GM19240 (cell line): ENCODE results near the gene ARF1.

ENCODE experiments used
- DNase-seq: peaks from one replicate; pipeline ENCODE4 v3.0.0; 2011; ENCODE audit warnings: low spot score; ENCODE audit not compliant: insufficient read length

ARF1 gene

GRCh38 chr1:228085287-228085951 is 2.9 kb downstream of the ARF1 start:
- no peak for DNase-seq

GRCh38 chr1:228087771-228088251 is 5.3 kb downstream of the ARF1 start:
- no peak for DNase-seq

DNA sequence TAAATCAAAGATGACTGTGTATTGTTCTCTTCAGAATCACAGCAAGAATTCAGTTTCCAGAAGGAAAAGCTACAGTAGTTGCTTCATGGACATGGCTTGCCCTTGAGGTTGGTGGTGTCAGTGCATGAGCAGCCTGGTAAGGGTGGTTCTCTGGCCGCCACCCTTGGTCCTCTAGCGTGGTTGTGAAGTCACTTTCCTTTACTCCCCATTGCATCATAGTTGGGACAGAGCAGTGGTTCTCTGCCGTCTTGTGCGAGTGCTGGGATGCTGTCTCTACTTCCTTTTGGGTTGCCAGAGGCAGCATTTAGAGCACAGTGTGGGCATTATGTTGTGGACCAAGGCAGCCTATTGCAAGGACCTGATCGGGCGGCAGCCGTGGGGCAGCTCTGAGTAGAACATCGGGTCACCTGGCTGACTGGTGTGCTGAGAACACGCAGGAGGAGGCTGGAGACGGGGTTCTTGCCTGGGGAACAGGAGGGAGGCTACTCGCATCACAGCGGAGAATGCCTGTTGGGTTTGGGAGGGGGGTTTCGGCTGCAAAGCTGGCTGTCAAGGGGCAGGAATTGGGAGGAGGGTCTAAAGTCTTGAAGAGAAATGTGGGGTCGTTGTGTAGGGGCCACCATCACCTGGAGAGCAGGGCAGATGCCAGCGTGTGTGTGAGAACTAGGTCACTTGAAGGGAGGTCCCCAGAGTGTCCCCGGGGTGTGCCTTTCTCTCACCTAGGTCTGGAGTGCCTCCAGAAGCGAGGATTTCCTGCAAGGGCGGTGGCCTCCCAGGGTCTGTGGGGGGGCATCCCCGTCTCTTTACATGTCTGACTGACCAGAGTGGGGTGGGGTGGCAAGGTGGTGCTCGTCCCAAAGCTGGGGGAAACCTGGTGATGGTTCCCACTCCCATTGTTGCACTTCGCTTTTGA is 6.3 kb downstream of the ARF1 start:
- no peak for DNase-seq

DNA sequence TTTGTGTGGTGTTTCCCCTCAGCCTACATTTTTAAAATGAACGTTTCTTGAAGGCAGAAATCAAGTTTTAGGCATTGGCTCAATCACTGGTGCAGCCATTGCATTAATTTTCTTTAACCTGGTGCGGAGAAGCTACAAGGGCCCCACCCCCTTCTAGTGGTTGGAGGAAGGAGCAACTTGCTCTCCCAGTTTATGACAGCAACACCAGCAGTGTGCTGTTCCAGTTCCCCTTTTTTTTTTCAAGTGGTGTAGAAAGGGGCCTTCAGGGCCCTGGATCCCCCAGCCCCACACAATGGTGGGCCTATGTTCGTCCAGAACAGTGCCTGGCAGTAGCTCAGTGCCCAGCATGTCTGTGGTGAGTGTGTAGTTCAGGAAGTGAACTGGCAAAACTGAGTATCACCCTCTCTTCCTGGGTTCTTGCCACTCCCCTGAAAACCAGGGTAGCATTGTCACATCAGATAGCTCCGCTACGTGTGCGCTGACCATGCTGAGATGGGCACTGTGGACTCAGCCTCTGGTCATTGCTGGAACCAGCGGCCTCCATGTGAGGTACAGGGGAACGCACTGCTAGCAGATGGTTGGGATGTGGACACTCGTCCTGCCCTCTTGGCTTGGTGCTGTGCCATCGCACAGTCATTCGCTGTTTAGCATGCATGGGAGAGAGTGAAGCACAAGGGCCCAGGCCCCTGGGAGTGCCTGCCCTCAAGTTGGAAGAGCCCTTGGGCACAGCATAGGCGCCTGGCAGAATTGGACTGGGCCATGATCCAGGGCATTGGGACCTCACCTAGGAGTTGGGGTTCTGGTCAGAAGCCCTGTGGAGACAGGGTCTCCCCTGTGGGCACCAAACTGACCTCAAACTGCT is 7.2 kb downstream of the ARF1 start:
- DNase-seq = no peak

DNA sequence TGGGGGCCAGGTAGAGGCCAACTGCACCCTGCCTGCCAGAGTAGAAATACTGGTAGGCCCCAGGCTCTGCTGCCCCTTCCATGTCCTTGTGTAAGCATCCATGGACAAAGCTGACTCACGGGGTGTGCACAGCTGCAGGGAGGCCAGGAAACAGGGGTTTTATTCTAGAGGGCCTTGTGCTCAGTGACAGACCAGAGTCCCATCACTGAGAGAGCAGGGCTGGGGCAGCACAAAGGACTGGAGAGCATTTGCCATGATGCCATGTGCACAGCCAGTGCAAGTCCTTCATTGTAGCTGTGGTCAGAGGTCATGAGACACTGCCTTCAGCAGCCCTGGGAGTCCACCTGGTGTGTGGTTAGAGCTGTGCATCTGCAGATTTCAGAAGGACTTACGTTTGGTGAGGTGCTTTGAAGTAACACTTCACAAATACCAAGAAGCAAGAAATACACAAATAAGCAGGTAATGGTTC is 8.1 kb downstream of the ARF1 start:
- no peak for DNase-seq

GRCh38 chr1:228091084-228091483 is 8.6 kb downstream of the ARF1 start:
- no peak for DNase-seq

GRCh38 chr1:228092342-228093049 is 10.0 kb downstream of the ARF1 start:
- DNase-seq = no peak

DNA sequence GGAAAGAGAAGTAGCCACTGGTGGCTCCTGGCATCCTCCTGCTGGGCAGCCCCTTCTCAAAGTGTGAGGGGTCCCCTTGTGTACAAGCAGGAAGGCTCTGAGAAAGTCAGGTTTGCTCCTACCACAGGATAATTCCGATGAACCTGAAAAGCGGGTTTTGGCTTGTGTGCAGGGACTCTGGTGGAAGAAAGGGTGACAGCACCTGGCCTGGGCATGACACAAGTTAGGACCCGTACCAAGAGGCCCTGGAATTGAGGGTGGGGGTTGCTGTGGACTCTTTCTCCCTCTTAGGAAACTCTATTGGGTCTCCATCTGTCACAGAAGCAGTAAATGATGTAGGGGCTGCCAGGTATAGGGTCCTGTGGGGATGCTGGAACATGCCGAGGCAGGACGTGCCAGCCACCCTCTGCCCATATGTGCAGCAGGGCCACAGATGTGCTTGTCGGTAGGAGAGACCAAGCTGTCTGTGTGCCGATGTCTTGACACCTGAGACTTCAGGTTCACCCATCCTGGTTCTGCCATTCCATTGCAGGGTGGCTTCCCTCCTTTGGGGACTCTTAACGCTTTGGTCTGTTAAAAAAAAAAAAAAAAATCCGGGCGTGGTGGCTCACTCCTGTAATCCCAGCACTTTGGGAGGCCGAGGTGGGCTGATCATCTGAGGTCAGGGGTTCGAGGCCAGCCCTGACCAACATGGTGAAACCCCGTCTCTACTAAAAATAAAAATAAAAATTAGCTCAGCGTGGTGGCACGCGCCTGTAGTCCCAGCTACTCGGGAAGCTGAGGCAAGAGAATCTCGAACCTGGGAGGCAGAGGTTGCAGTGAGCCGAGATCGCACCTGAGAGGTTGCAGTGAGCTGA is 10.8 kb downstream of the ARF1 start:
- DNase-seq = no peak

GRCh38 chr1:228094432-228095016 is 12.0 kb downstream of the ARF1 start:
- DNase-seq = no peak

DNA sequence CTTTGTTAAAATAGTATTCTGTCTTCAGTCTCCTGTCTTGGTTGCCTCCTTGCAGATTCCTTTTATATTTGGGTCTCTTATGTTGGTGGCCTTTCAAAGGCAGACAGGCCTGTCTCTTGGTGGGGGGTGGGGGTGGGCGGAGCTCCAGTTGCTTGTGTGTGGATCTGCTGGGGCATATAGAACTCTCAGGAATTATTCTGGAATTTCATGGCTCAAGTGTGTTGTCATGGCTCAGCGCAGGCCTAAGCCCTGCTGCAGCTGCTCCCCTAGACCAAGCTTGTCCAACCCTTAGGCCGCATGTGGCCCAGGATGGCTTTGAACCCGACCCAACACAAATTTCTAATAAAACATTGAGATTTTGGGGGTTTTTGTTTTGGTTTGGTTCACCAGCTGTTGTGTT is 12.7 kb downstream of the ARF1 start:
- no peak for DNase-seq

DNA sequence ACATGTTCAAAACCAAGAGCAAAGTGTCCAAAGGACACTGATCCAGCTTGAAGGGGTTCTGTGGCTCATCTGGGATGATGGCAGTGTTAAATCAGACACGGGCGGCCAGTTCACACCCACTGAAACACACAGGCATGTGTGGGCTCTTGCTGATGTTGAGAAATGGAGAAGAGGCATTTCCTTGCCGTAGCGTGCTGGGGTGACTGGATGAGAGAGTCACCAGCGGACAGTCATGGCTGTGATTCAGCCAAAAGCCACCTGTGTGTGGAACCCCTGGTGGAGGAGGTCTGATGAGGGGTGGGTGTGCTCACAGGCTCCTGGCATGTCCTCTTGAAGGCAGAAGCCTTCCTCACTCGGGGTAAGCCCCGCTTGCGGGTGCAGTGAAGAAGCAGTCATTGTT is 13.4 kb downstream of the ARF1 start:
- no peak for DNase-seq

- no peak for DNase-seq
These were observed 14.2 kb downstream of the ARF1 start for GRCh38 chr1:228096416-228097332.

DNA sequence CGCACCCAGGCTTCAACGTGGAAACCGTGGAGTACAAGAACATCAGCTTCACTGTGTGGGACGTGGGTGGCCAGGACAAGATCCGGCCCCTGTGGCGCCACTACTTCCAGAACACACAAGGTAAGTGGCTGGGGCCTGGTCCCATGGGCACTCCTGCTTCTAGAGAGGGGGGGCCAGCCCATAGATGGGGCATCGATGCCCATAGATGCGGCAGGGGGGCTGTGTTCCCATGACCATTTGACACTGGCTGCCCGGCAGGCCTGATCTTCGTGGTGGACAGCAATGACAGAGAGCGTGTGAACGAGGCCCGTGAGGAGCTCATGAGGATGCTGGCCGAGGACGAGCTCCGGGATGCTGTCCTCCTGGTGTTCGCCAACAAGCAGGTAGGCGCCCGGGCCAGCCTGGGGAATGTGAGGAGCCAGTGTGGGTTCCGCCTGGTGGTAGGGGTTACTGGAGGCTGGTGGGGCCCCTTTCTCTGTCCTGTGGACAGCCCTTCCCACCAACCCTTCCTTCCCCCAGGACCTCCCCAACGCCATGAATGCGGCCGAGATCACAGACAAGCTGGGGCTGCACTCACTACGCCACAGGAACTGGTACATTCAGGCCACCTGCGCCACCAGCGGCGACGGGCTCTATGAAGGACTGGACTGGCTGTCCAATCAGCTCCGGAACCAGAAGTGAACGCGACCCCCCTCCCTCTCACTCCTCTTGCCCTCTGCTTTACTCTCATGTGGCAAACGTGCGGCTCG is 15.0 kb downstream of the ARF1 start:
- no peak for DNase-seq

- no peak for DNase-seq
These were observed 15.9 kb downstream of the ARF1 start for GRCh38 chr1:228098323-228098931.

GRCh38 chr1:228099331-228099732 is 16.8 kb downstream of the ARF1 start:
- DNase-seq = no peak

GRCh38 chr1:228100822-228101613 is 18.5 kb downstream of the ARF1 start:
- no peak for DNase-seq

GRCh38 chr1:228101614-228101993 is 19.1 kb downstream of the ARF1 start:
- DNase-seq = no peak
